Body of pancreas (tissue), 4 donors: ENCODE results near the gene ZC3H18. TPM values are rescaled to one million over a fixed set of nuclear protein-coding genes. Genes with fewer than 3 reads are reported as not detected.

Source experiments
- ATAC-seq: fragments of 150-250 bp; one replicate; pipeline ENCODE4 v1.9.1; 2016
- DNase-seq, 4 donors: peaks; one replicate each; pipeline ENCODE4 v3.0.0-alpha.2; 2019
- H3K27ac ChIP-seq, 4 donors: fragments of 200-600 bp; sonication (generic); 1 replicate in 3 of 4; 2 replicates in 1 of 4; pipeline versions ENCODE4 v1.5.1 to v1.6.1; 2016 to 2019; ENCODE audit warnings: mild to moderate bottlenecking in 1 of 4, mixed read lengths in 1 of 4, moderate library complexity in 1 of 4
- H3K27me3 ChIP-seq, 2 donors: fragments of 200-600 bp; sonication (generic); one replicate each; pipeline ENCODE4 v1.6.0; 2016; ENCODE audit warnings: mild to moderate bottlenecking in 1 of 2
- H3K36me3 ChIP-seq, 2 donors: fragments of 200-600 bp; sonication (generic); replicated peaks in 1 of 2; 2 replicates each; pipeline ENCODE4 v1.5.1; 2016; ENCODE audit warnings: low read depth in 2 of 2; ENCODE audit not compliant: insufficient read depth in 1 of 2
- H3K4me1 ChIP-seq: fragments of 200-600 bp; sonication (generic); one replicate; pipeline ENCODE4 v1.6.0; 2016
- H3K4me3 ChIP-seq, 2 donors: fragments of 200-600 bp; sonication (generic); 1 replicate in 1 of 2; 2 replicates in 1 of 2; pipeline ENCODE4 v1.5.1; 2016 to 2019
- H3K9me3 ChIP-seq, 3 donors: fragments of 200-600 bp; sonication (generic); 1 replicate in 2 of 3; 2 replicates in 1 of 3; pipeline ENCODE4 v1.5.1; 2016
- POLR2A ChIP-seq, 3 donors: fragments of 450-650 bp; IDR thresholded peaks; one replicate each; pipeline ENCODE4 v1.6.1; 2016; ENCODE audit warnings: antibody characterized with exemption in 3 of 3, mild to moderate bottlenecking in 2 of 3
- WGBS, 2 donors: methylation state at CpG; one replicate each; pipeline ENCODE4 v1.1.5; 2017; 5-methylcytosine and 5-hydroxymethylcytosine counted together
- intact Hi-C: fragments of 100-400 bp; cut with DNase I; formaldehyde crosslinking; loops from one replicate; pipeline ENCODE4 v1.15.1; 2023
- total RNA-seq, 2 donors: library from RNA; depleted of rRNA; stranded (reverse); fragments of >200 nt; gene quantifications; one replicate each; pipeline ENCODE4 v1.1.0, GENCODE V29; 2016
- TF ChIP-seq, protein P1 (sequence below), 7 experiments: fragments of 450-650 bp in 4 of 7; fragments of 200-600 bp in 3 of 7; sonication (generic) in 3 of 7; IDR thresholded peaks; one replicate each; pipeline ENCODE4 v1.5.1; 2016 to 2019; ENCODE audit warnings: antibody characterized with exemption in 7 of 7

ZC3H18 gene
- total RNA-seq, 2 donors from 2014 or later: 11.7 to 22.4 TPM

DNA sequence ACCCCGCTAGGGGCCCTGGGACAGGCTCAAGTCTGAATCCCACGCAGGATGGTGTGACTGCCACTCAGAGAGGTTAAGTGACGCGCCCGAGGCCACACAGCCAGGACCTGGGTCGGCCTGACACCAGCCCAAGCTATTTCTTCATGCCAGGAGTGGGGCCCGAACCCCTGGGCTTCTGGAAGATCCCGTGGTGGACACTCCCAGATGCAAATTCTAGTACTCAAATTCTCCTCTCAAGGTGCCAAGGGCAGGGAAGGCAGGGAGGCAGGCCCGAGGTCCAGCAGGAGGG, 73.4 kb downstream of the ZC3H18 start:
- DNase-seq (no peak), ATAC-seq (no peak)
- H3K27me3 ChIP-seq: no peaks in the 10 kb centered on the region
- no peaks in the 10 kb centered on the region for H3K9me3 ChIP-seq
- 58 to 85% methylated on average over 2 to 7 of the region's 9 CpGs for WGBS, 2 donors
- no peak for TF ChIP-seq POLR2A (IDR thresholded peaks at IDR 0.05)
- TF ChIP-seq, protein P1, sequence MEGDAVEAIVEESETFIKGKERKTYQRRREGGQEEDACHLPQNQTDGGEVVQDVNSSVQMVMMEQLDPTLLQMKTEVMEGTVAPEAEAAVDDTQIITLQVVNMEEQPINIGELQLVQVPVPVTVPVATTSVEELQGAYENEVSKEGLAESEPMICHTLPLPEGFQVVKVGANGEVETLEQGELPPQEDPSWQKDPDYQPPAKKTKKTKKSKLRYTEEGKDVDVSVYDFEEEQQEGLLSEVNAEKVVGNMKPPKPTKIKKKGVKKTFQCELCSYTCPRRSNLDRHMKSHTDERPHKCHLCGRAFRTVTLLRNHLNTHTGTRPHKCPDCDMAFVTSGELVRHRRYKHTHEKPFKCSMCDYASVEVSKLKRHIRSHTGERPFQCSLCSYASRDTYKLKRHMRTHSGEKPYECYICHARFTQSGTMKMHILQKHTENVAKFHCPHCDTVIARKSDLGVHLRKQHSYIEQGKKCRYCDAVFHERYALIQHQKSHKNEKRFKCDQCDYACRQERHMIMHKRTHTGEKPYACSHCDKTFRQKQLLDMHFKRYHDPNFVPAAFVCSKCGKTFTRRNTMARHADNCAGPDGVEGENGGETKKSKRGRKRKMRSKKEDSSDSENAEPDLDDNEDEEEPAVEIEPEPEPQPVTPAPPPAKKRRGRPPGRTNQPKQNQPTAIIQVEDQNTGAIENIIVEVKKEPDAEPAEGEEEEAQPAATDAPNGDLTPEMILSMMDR (IDR thresholded peaks at IDR 0.05): no peak
- H3K36me3 ChIP-seq: no peaks in the 10 kb centered on the region
- H3K4me1 ChIP-seq: peaks cover 10% of the 10 kb centered on the region
- H3K4me3 ChIP-seq: no peak overlapping the region
- intact Hi-C loops: no loop called here
- no peak overlapping the region for H3K27ac ChIP-seq

DNA sequence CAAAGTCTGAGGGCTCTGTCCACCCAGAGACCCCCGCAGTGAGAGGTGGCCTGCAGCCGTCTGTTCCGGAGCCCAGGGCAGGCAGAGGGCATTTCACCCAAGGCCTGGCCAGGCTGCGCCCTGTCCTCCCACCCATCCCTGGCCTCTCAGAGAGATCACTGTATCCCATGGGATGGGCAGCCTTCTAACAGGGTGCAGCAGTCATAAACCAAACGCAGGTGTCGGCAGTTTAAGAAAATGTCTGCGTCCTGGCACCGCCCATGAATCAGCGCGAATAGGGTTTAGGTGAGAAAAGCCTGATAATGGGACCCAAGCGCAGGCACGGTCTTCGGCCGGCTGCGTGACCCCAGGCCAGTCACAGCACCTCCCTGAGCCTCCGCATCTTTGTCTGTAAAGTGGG, 75.3 kb downstream of the ZC3H18 start:
- Histone ChIP-seq H3K4me3 (no peak overlapping the region), H3K36me3 (no peaks in the 10 kb centered on the region), H3K27me3 (no peaks in the 10 kb centered on the region), H3K27ac (no peak overlapping the region), H3K4me1 (peaks cover 15% of the 10 kb centered on the region), H3K9me3 (no peaks in the 10 kb centered on the region)
- DNase-seq (no peak), ATAC-seq (no peak)
- intact Hi-C loops: no loop called here
- TF ChIP-seq, protein P1 (IDR thresholded peaks at IDR 0.05): no peak
- TF ChIP-seq POLR2A (IDR thresholded peaks at IDR 0.05): no peak
- WGBS, 2 donors: 93 to 94% methylated on average over 7 to 16 of the region's 16 CpGs

DNA sequence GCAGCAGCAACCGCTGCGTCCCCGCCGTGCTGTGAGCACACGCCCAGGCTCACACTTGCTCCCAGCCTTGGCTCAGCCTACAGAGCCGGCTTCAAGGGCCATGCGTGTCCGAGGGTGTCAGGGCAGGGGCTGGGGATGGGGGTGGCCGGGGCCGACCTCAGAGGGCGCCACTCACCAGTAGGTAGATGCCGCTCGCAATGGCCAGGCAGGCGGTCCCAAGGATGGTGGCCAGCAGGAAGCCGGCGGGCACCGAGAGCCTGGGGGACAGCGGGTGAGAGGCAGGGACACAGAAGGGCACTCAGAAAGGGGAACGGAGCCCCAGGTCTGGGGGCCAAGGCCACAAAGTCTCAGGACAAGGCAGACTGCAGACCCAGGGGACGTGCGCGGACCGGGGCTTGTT, 75.7 kb downstream of the ZC3H18 start:
- no peak overlapping the region for H3K27ac ChIP-seq
- DNase-seq (no peak), ATAC-seq (no peak)
- H3K27me3 ChIP-seq: no peaks in the 10 kb centered on the region
- intact Hi-C loops: no loop called here
- H3K4me3 ChIP-seq: no peak overlapping the region
- H3K4me1 ChIP-seq: peaks cover 18% of the 10 kb centered on the region
- H3K36me3 ChIP-seq: no peaks in the 10 kb centered on the region
- TF ChIP-seq, protein P1 (IDR thresholded peaks at IDR 0.05): no peak
- no peak for TF ChIP-seq POLR2A (IDR thresholded peaks at IDR 0.05)
- 90 to 96% methylated on average over 16 to 23 of the region's 23 CpGs for WGBS, 2 donors
- no peaks in the 10 kb centered on the region for H3K9me3 ChIP-seq

DNA sequence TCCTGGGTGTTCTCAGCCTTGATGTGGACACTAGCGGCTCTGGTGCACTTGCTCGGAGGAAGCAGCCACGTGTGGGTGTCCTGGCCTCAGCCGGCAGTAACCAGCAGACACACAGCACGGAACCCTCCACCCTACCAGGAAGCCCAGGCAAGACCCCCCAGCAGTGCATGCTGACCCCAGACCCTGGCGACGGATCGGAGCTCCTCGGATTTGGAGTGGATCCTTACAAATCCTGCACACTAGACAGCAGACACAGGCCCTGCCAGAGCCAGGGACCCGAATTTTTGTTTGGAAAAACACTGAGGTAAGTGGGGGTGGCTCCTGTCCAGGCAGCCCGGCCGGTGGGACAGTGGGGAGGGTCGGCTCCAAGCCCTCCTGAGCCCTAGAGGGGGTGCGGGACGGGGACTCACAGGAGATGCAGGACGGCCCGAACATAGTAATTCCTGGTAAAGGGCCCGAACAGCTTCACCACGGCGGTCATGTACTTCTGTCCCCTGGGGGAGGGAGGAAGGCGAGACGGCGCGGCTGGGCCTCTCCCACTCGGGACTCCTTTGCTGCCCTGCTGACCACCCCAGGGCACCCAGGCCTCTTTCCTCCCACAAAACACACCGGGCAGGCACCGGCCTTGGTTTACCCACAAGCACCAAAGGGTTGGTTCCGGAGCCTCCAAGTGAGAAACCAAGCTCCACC, 76.3 kb downstream of the ZC3H18 start:
- no peak for DNase-seq
- no peaks in the 10 kb centered on the region for H3K36me3 ChIP-seq
- intact Hi-C loops: no loop called here

More for the DNA sequence above, 76.3 kb downstream of the ZC3H18 start:
- Histone ChIP-seq H3K27me3 (no peaks in the 10 kb centered on the region), H3K4me3 (no peak overlapping the region), H3K9me3 (no peaks in the 10 kb centered on the region), H3K4me1 (peaks cover 24% of the 10 kb centered on the region), H3K27ac (no peak overlapping the region)
- no peak for TF ChIP-seq POLR2A (IDR thresholded peaks at IDR 0.05)
- TF ChIP-seq, protein P1 (IDR thresholded peaks at IDR 0.05): no peak
- WGBS, 2 donors: 90% methylated on average over 12 to 28 of the region's 28 CpGs
- no peak for ATAC-seq
